Measurements from ENCODE around the gene UTP15. TPM values are rescaled to one million over a fixed set of nuclear protein-coding genes. Genes with fewer than 3 reads are reported as not detected.

Gene UTP15
- total and polyA plus RNA-seq, 11 donors = 2.3 to 12.5 (median 8.6) TPM

- Histone ChIP-seq H3K4me1 (peaks cover 0 to 16% (median 6%) of the 10 kb centered on the region in 12 donors), H3K27me3 (peaks cover 0 to 23% (median 0%) of the 10 kb centered on the region in 9 donors), H3K36me3 (no peaks in the 10 kb centered on the region), H3K27ac (no peak overlapping the region), H3K4me3 (peak overlapping the region in 4 of 12 donors; percentile 67 to 75 (median 72)), H3K9me3 (no peaks in the 10 kb centered on the region)
- DNase-seq (no peak), ATAC-seq (no peak)
- WGBS, 4 donors = 88 to 94% (median 92%) methylated on average over 6 of the region's 6 CpGs
- intact Hi-C loops (cut with DNase I) = no loop called here
- TF ChIP-seq, protein P1, sequence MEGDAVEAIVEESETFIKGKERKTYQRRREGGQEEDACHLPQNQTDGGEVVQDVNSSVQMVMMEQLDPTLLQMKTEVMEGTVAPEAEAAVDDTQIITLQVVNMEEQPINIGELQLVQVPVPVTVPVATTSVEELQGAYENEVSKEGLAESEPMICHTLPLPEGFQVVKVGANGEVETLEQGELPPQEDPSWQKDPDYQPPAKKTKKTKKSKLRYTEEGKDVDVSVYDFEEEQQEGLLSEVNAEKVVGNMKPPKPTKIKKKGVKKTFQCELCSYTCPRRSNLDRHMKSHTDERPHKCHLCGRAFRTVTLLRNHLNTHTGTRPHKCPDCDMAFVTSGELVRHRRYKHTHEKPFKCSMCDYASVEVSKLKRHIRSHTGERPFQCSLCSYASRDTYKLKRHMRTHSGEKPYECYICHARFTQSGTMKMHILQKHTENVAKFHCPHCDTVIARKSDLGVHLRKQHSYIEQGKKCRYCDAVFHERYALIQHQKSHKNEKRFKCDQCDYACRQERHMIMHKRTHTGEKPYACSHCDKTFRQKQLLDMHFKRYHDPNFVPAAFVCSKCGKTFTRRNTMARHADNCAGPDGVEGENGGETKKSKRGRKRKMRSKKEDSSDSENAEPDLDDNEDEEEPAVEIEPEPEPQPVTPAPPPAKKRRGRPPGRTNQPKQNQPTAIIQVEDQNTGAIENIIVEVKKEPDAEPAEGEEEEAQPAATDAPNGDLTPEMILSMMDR (IDR thresholded peaks at IDR 0.05) = no peak
- no peak for TF ChIP-seq POLR2A (IDR thresholded peaks at IDR 0.05)
Observed at GRCh38 chr5:73624888-73625287, 59.3 kb downstream of the UTP15 start.

- peak overlapping the region; percentile 28 to 75 (median 63) for H3K4me3 ChIP-seq
- no peaks in the 10 kb centered on the region for H3K36me3 ChIP-seq
- H3K27me3 ChIP-seq = peaks cover 0 to 23% (median 0%) of the 10 kb centered on the region in 9 donors
- DNase-seq (peak in 1 of 5 donors; percentile 31), ATAC-seq (peak in 3 of 4 donors; percentile 41 to 65 (median 53))
- peaks cover 0 to 16% (median 6%) of the 10 kb centered on the region in 12 donors for H3K4me1 ChIP-seq
- H3K27ac ChIP-seq = peak overlapping the region in 6 of 12 donors; percentile 23 to 74 (median 64)
- H3K9me3 ChIP-seq = no peaks in the 10 kb centered on the region
- intact Hi-C loops (cut with DNase I) = no loop called here
- TF ChIP-seq, protein P1 (IDR thresholded peaks at IDR 0.05) = no peak
- TF ChIP-seq POLR2A (IDR thresholded peaks at IDR 0.05) = no peak
- 3 to 10% (median 5%) methylated on average over 16 to 33 of the region's 33 CpGs for WGBS, 4 donors
Observed at GRCh38 chr5:73625372-73625943, 59.9 kb downstream of the UTP15 start.

- intact Hi-C loops (cut with DNase I) = no loop called here
- no peaks in the 10 kb centered on the region for H3K9me3 ChIP-seq
- H3K4me1 ChIP-seq = peaks cover 0 to 16% (median 6%) of the 10 kb centered on the region in 12 donors
- no peaks in the 10 kb centered on the region for H3K36me3 ChIP-seq
- H3K27me3 ChIP-seq = peaks cover 0 to 23% (median 4%) of the 10 kb centered on the region in 9 donors
- peak within 1 kb of the TSS; percentile 32 to 75 (median 63) for H3K4me3 ChIP-seq
- DNase-seq = peak; percentile 47 to 69 (median 54)
- peak within 1 kb of the TSS in 6 of 12 donors; percentile 23 to 74 (median 64) for H3K27ac ChIP-seq
- peak in 3 of 4 donors; percentile 84 to 92 (median 91) for ATAC-seq
- TF ChIP-seq POLR2A (IDR thresholded peaks at IDR 0.05) = no peak
- TF ChIP-seq, protein P1 (IDR thresholded peaks at IDR 0.05) = no peak
- 1 to 3% (median 2%) methylated on average over 17 to 92 of the region's 92 CpGs for WGBS, 4 donors
Observed at GRCh38 chr5:73625944-73626811, 60.6 kb downstream of the UTP15 start, which contains the start of gene ARHGEF28. Gene ARHGEF28 (plus strand): TSS chr5:73626196. CDS start chr5:73684852, 58,656 bp downstream.

All from heart left ventricle (tissue), 16 donors.